Occipital lobe (tissue), 2 donors: ENCODE results near the gene PPP2R2B. TPM values are rescaled to one million over a fixed set of nuclear protein-coding genes. Genes with fewer than 3 reads are reported as not detected.
A peak's percentile ranks its signal among the peaks of the same experiment; 100 is the strongest.

Experiments
- DNase-seq: peaks from one replicate; lab custom pipeline; 2025; lab: John Stamatoyannopoulos, UW
- total RNA-seq: library from RNA; depleted of rRNA; stranded (reverse); fragments of >200 nt; gene quantifications from one replicate; pipeline ENCODE4 v1.2.3, GENCODE V29; 2014

The PPP2R2B gene
- total RNA-seq, 1 donor from 2014 or later = 141 TPM

DNA sequence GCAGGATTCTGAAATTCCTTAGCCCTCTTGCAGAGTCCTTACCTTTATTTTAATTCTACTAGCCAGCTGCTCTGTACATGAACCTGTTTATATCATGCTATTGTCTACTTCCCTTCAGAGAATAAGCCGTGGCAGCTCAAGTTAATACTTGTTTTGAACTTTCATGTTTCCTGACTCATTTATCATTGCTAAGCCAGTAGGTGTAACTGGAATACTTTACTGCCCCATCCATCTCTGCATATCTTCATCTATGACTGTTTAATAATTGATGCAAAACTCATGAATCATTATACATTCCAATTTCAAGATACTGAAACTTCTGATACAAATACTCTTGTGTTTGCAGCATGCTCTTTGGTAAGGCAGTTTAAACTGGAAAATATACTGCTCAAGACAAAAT, 174.7 kb downstream of the PPP2R2B start:
- DNase-seq = no peak

DNA sequence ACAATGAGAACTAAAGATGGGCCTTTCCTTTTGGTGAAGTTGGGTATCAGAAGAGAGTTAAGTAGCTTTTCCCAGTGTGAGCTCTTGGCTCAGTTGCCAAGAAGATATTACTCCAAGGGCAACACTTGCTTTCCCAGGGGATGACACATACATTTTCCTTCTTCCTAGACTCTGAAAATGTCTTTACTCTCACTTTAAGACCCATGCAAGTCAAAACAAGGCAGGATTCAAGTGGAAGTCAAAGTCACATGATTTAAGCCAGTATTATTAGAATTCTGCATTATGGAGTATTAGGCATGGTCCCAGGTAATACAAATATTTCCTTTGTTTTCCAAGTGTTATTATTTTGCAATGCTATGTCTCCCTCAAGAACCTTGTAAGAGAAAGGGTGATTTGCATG, 175.1 kb downstream of the PPP2R2B start:
- no peak for DNase-seq

DNA sequence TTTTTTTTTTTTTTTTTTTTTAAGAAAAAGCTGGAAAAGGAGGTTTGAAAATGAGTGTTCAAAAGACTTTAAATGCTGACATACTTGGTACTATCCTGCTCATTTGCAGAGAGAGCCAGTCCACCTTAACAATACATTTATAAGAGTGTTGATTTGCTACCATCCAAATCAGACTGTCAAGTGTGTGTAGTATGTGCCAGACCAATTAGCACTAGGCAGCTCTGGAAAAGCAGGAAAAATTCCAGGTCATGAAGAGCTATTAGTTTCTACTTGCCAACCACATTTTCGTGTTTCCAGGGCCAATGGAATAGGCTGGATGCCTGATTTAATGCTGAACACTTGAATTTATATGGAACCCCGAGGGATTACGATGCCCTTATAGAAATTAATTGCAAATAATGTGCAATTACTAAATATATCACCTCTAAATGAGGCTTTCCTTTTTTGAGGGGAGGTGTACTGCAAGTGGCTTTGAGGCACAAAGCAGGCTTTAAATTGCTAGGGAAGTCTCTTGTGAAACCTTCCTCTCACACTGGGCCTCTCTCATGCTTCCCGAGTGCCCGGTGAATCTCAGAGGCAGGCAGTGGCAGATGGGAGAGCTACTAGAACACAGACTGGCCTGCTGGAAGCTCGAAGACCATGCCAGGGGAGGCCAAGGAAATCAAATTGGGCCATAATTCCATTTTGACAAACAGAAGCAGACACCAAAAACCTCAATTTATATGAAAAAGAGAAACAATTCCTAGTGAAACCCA, 178.7 kb downstream of the PPP2R2B start:
- no peak for DNase-seq

DNA sequence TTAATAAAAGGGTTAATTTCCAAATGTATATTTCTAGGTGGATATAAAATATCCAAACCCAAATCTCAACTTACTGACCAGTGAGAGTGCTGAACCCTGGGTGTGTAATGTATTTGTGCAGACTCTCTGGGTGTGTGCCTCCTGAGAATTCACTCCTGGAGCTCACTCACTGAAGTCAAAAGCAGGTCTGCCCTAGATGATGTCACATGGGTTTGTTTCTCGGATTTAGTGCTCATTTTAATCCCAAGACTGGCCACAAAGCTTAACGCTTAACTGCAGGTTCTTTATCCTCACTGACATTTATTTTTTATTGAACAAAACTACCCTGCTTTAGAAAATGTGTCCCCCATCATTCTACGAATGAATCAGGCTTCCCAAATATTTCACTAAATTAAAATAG, 179.4 kb downstream of the PPP2R2B start:
- DNase-seq = no peak

DNA sequence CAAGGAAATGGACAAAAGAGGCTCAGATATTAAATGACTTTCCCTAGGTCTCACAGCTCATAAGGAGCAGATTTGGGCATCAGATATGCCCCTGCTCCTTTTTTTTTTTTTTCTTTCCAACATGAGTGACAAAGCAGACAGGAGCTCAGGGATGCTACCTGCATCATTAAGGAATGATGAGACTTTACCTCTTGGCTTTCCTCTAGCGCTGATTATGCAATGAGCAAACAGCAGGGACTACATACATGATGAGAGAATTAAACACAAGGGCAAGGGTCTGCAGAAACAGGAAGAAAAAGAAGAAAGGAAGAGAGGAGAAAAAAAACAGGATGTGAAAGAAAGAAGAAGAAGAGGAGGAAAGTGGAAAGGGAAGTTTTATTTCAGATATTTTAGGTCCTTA, 179.9 kb downstream of the PPP2R2B start:
- DNase-seq = no peak

DNA sequence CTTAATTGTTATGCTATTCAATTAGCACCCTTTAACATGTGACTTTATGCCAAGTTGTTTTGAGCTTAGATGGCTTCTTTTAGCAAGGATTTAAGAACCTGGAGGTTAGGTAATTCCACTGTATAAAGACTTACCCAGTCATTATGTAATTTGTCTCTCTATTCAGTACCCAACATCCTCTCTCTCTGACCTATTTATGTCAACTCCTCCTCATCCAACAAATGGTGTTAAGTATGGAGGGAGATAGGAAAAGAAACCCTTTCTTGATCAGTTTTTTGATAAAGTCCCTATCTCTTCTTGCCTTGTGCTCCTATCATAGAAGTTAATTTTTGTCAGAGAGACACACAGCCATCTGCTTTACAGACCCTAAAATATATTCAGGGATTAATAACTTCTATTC, 181.3 kb downstream of the PPP2R2B start:
- DNase-seq = no peak

DNA sequence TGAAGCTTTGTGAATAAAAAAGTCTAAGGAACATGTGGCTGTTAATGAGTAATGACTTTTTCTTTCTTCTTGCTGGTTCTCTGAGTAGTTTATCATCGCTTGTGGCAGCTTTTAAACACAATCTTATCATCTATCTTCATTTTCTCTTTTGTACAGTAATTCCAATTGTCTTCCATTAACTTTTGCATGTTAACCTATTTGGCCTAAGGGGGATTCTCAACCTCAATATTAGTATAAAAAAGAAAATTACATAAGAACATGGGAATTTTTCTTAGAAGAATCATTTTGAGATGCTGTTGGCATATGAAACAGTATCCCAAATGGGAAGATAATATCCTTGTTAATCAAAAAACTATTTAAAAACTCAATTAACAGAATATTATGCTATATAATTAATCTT, 182.9 kb downstream of the PPP2R2B start:
- DNase-seq = no peak

DNA sequence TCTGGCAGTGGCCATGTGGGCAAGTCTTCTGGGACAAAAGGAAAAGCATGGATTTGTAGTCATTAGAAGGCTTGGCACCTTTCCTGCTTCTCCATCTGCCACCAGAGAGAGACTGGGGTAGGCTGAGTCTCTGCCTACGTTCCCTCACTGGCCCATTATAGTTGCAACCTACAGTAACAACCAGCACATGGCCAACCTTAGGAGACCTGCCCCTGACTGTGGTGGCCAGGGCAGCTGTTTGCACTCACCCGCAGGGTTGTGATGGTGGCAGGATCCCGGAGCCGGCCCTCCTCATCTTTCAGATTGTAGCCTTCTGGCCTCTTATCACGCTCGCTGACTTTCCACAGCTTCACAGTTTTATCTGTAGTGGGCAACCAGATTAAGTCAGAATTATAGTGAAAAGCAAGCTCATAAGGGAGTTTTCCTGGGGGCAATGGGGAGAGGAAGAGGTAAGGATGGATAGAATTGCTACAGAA, 187.6 kb downstream of the PPP2R2B start:
- DNase-seq = peak; percentile 17

DNA sequence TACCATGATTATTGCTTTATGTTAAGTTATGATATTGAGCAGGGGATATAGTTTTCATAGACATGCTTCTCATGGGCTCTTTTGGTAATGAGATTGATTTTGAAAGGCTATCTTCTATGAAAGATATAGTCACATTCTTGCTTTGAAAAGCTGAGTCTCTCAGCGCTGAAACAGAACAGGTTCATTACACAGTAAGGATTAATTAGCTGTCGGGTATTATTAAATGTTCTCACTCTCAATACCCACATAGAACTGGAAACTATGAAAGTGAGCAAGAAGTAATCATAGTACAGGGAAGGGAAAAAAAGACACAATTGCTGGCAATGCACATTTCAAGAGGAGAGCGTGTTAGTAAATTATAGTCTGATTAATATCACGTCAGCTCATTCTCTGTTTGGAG, 190.9 kb downstream of the PPP2R2B start:
- no peak for DNase-seq

DNA sequence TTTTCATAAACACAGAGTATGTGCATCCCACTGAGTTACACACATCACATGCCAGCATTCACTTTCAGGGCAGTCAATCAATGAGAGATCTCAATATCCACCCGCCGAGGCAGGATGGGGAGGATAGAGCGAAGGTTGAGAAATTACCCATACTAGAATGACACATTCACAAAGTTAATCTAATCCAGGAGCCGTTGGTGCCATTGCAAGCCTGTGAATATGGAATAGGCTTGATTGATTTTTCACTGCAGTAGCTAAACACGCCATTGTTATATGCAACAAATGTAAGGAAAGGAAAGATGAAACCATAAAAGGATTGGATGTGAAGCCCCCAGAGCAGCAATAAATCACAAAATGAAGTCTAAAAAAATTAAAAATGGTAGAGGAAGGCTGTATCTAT, 194.7 kb downstream of the PPP2R2B start:
- no peak for DNase-seq

DNA sequence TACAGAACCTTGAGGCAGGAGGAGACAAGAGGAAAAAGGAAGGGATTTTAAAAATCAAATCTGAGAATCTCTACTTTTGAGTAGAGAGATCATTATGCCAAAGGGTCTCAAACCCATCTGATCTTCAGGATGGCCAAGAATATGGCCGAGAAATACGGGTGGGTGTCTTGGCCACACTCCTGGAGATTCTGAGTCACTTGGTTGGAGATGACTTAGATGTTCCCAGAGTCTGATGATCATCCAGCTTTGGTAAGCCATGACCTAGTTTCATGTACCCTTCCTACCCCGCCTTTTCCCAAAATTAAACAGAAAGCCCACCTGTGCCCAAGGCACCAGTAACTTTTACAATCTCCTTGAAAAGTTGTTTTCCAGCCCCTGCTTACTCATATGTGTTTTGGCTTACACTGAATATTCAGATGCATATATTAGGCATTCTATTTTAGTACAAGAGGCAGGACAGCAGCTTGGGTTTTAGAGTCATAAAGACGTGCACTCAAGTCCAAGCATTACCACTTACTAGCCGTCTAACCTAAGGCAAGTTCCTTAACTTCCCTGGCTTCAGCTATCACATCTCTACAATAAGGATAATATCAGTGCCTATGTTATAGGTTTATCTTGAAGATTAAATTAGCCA, 195.5 kb downstream of the PPP2R2B start:
- peak; percentile 18 for DNase-seq

DNA sequence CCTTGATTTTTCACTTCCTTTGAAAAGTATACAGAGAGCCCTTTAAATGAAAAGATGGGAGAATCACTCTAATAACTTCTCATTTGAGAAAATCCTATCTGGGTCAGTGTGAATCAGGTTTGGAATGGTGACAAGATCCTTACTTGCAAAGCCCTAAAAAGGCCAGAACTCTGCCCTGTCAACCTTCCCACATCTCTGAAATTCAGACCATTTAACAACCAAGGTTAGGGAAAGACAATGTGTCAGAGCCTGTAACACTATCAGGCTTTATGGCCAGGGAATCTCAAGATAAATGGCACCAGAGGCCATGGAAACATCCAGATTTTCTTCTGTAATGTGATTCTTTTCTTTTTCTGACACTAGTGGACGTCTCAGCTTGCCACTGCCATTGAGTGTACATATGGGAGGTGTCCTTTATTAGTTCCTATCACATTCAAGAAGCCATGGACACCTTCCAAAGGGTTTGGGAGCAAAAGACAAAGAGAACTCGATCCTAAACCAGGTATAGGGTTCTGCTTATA, 196.9 kb downstream of the PPP2R2B start:
- no peak for DNase-seq

DNA sequence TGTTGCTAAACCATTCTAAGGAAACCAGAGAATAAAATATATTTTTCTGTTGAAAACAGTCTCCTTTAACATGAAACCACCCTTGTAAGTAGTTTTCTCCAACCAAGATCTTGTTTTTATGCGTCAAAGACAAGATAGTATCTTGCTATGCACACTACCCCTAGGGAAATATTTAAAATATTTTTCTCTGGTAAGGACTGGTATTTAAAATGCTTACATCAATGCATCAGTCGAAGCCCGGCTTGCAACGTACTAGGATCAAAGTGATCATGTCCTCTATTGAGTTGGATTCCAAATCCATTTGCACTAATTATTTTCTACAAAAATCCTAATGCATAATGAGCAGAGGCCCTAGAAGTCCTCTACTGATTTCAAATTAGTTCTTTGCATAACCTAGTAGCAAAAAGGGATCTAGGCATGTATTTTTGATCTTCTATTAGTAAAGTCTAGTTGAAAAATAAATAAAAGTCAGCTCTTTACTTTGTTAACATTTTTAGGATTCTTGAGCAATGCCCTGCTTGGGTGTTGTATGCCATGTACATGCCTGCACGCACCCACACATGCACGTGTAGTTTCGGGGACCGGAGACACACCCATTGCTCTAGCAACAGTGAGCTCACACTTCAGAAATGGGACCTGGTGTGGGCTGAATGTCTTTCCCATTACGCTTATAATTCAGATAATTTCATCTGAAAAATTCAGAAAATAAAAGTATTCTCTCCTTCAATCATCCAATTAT, 197.5 kb downstream of the PPP2R2B start:
- DNase-seq = no peak

DNA sequence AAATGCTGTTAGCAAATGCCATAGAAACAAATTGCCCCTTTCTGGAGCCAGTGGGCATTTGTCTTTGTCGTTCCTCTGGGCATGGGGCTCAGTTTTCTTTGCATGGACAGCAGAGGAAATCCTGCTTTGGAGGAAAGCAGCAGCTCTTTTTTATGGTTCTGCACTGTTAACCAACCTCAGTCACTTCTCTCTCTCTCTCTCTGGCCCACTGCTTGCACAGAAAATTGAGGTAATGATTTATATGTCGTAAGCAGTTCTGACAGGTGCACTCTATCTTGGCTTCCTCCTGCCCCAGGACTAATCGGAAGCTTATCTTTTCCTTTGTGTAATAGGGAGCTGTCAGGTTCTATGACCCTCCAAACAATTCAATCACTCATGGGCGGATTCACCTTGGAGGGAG, 202.9 kb downstream of the PPP2R2B start:
- no peak for DNase-seq

DNA sequence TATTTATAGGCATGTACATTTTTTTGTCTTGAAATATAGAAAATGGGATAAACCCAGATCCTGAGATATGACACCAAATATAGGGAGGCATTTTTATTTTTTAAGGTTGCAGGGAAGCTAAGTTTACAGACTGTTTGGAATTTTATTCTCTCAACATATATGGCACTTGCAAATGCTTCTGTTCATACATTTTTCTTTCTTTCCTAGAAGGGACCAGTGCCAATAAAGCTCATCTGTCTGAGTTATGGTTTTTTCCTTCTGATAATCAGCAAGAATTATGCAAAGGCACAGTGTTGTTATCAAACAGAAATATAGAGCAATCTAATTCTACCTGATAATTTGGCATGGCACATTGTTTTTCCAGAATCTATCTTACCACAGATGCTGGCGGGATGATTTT, 205.7 kb downstream of the PPP2R2B start:
- DNase-seq = no peak

DNA sequence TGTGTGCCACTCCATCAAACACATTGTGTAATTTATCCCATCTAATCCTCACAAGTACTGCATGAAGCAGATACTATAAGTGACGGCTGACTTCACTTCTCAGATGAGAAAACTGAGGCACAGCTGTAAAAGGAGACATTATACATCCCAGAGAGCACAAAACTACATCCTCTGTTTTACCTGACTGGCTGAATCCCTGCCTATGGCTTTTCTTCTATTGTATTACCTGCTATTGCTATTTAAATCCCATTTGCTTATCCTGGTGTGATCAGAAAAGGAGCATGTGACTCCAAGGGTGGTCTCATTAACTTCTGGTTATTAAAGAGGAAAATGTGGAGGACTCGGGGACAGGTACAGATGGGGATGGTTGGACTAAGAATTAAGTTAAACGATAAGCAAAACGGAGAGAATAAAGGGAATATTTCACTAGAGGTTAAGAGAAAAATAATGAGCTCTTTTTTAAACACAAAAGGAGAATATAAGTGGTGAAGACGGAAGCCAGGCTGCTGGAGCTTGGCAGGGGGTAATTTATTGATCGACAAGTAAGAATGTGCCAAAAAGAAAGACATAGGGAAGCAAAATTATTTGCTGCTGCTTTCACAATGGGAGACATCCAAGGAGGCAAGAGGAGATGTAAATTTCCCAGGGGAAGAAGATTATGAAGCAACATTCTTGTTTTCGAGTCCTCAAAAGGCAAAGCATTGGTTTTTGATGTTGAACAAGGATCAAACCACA, 206.8 kb downstream of the PPP2R2B start:
- DNase-seq = no peak

DNA sequence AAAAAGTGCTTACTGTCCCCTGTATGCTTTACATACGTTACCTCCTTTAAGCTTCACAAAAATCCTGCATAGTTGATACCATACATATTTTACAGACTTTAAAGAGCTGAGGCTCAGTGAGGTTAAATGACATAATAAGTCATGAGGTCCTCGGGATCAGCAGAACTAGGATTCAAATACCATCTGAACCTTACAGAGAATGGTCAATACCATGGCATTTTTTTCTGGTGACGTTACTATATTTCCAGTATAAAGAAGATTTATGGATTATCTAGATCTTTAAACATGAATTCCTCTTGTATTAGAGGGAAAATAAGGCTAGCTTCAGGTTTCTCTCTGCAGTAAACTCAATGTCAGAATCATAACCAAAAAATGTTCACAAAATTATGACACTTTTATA, 208.9 kb downstream of the PPP2R2B start:
- no peak for DNase-seq

DNA sequence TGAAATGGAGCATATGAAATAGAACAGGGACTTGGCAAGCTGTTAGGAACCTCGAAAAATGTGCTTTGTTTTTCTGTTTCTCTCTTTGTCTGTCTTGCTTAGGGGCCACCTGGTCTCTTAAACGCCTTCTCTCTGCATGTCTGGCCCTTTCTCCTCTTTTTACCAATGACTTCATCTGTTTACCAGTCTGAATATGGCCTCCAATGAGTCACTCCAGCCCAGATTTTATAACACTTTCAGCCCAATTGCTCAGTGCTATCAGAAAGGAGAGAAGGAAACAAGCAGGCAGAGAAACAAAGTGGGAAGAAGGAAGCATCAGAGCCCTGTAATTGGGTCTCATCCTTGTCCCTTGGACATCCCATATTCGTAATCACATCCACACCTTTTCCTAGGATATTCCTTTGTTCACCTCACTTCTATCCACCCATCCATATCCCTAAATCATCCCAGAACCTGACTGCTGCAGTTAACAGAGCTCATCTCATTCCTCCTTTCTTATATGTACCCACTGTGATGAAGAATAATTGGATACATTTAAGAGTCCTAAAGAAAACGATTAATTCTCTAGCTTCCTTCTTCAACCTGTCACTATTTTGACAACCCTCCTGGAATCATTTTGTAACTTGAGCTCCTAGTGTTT, 210.8 kb downstream of the PPP2R2B start:
- peak; percentile 64 for DNase-seq

DNA sequence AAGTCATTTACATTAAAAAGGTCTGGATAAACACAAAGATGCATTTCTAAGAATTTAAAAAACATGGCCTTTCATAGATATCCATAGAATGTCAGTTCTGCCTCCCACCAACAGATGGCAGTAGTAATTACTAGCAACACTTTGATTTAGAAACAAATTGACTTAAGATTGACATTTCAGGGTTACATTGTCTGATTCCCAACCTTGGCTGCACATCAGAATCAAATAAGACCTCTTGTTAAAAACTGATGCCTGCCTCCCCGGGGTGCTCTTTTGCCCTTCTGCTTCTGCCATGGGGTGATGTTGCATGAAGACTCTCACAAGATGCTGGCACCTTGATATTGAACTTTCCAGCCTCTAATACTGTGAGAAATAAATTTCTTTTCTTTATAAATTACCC, 216.3 kb downstream of the PPP2R2B start:
- no peak for DNase-seq

DNA sequence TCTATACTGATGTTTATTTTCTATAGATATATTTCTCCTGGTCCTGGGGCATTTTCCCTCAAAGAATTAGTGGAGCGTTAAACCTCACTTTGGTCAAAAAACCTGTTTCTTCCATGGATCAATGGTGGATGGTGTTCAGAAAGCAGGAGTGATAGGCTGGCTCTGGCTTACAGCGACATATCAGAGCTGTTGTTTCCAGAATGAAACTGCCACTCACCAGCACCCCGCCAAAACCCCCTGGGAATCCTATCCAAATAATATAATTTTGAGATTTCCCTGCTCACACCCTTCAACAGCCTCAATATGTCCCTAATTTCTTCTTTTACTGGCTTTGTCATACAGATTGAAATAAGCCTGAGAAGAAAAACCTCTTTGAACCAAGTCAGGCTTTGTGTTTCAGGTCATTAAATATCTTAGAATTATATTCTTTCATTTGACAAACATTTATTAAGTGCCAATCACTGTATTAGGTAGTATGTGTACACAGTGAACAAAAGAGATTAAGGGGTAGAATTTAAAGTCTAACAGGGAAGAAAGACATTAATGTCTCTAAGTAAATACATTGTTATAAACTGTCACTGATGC, 218.1 kb downstream of the PPP2R2B start:
- DNase-seq = no peak

DNA sequence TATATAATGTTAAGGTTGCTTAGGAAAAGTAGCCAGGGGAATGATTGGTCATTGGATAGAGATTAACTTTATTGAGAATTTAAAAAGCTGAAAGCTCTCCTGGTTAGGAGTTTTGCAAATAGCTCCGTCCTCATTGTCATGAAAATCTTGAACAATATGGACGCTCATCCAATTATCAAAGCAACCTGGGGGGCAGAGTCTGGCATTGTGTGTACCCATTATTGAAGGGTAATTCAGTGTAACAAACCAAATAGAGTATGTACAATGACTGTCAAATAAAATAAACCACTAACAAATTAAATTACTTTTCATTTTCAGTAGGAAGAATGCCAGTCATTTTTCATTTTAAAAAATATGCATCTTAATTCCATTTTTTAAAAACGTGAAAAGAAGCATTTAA, 218.6 kb downstream of the PPP2R2B start:
- DNase-seq = no peak
